ENCODE data around the gene RANBP17.

DNA sequence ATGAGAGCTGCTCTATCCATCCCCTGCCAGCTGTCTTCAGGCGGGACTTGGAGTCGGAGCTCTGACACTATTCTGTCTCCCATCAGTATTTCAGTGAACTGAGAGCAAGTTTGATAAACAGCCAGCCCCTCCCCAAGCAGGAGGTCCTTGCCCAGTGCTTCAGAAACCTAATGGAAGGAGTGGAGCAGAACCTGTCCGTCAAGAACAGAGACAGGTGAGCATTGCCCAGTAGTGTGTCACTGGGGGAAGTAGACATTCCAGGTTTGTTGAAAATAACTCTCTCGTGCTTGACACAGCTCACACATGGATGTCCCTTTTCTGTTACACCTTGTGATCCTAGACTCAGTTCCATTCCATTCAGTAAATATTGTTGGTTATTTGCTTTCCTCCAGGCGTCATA lies 434.0 kb downstream of the RANBP17 start:
- TF ChIP-seq, protein P1, sequence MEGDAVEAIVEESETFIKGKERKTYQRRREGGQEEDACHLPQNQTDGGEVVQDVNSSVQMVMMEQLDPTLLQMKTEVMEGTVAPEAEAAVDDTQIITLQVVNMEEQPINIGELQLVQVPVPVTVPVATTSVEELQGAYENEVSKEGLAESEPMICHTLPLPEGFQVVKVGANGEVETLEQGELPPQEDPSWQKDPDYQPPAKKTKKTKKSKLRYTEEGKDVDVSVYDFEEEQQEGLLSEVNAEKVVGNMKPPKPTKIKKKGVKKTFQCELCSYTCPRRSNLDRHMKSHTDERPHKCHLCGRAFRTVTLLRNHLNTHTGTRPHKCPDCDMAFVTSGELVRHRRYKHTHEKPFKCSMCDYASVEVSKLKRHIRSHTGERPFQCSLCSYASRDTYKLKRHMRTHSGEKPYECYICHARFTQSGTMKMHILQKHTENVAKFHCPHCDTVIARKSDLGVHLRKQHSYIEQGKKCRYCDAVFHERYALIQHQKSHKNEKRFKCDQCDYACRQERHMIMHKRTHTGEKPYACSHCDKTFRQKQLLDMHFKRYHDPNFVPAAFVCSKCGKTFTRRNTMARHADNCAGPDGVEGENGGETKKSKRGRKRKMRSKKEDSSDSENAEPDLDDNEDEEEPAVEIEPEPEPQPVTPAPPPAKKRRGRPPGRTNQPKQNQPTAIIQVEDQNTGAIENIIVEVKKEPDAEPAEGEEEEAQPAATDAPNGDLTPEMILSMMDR (conservative IDR thresholded peaks at IDR 0.05 in 1 of 2, IDR thresholded peaks at IDR 0.05 in 1 of 2; ENCODE audit: low read depth in 1 of 2, low read length in 2 of 2): no peak
- no peak for TF ChIP-seq EZH2 (IDR thresholded peaks at IDR 0.05; ENCODE audit: low read length, missing control alignments)

Measured in fibroblast of lung (primary cell).